Testis (tissue), 3 donors: ENCODE measurements around the gene NUMA1. TPM values are rescaled to one million over a fixed set of nuclear protein-coding genes. Genes with fewer than 3 reads are reported as not detected.

Source experiments
- DNase-seq: peaks from one replicate; pipeline ENCODE4 v3.0.0-alpha.2; 2019
- H3K27ac ChIP-seq, 2 donors: fragments of 200-600 bp; sonication (generic); one replicate each; pipeline ENCODE4 v1.5.1; 2019
- H3K27me3 ChIP-seq: fragments of 200-600 bp; sonication (generic); one replicate; pipeline ENCODE4 v1.5.1; 2019
- H3K36me3 ChIP-seq: fragments of 200-600 bp; sonication (generic); one replicate; pipeline ENCODE4 v1.5.1; 2017; ENCODE audit warnings: low read depth; ENCODE audit errors: missing control alignments
- H3K4me1 ChIP-seq: fragments of 200-600 bp; sonication (generic); one replicate; pipeline ENCODE4 v1.5.1; 2019
- H3K4me3 ChIP-seq, 2 donors: fragments of 200-600 bp; sonication (generic); one replicate each; pipeline ENCODE4 v1.5.1; 2017 to 2019
- H3K9me3 ChIP-seq: fragments of 200-600 bp; sonication (generic); one replicate; pipeline ENCODE4 v1.5.1; 2017
- POLR2A ChIP-seq: fragments of 450-650 bp; IDR thresholded peaks from one replicate; pipeline ENCODE4 v1.6.1; 2017; ENCODE audit warnings: antibody characterized with exemption, mild to moderate bottlenecking, moderate library complexity
- WGBS, 2 donors: methylation state at CpG; one replicate each; pipeline ENCODE4 v1.1.5; 2018; 5-methylcytosine and 5-hydroxymethylcytosine counted together
- intact Hi-C: fragments of 100-400 bp; cut with DNase I; formaldehyde crosslinking; loops from one replicate; pipeline ENCODE4 v1.15.1; 2023; ENCODE audit warnings: low total_unique reads
- polyA plus RNA-seq: library from polyadenylated mRNA; stranded (reverse); fragments of 350-450 nt; fragmentation: Illumina TruSeq; extraction: RNeasy Lipid Tissue Mini Kit (QIAGEN cat#74804); gene quantifications from one replicate; pipeline ENCODE4 v1.2.3, GENCODE V29; 2014; ENCODE audit warnings: low read depth, low replicate concordance; ENCODE audit not compliant: insufficient read depth
- total RNA-seq, 2 donors: library from RNA; depleted of rRNA; stranded (reverse); fragments of >200 nt; gene quantifications; one replicate each; pipeline ENCODE4 v1.2.3, GENCODE V29; 2016
- TF ChIP-seq, protein P1 (sequence below), 3 experiments: fragments of 450-650 bp in 2 of 3; fragments of 200-600 bp in 1 of 3; sonication (generic) in 1 of 3; IDR thresholded peaks; one replicate each; pipeline ENCODE4 v1.5.1; 2016 to 2019; ENCODE audit warnings: antibody characterized with exemption in 3 of 3, mild to moderate bottlenecking in 2 of 3, moderate library complexity in 1 of 3

Gene NUMA1
- total and polyA plus RNA-seq, 3 donors from 2014 or later: 186 to 470 (median 452) TPM

DNA sequence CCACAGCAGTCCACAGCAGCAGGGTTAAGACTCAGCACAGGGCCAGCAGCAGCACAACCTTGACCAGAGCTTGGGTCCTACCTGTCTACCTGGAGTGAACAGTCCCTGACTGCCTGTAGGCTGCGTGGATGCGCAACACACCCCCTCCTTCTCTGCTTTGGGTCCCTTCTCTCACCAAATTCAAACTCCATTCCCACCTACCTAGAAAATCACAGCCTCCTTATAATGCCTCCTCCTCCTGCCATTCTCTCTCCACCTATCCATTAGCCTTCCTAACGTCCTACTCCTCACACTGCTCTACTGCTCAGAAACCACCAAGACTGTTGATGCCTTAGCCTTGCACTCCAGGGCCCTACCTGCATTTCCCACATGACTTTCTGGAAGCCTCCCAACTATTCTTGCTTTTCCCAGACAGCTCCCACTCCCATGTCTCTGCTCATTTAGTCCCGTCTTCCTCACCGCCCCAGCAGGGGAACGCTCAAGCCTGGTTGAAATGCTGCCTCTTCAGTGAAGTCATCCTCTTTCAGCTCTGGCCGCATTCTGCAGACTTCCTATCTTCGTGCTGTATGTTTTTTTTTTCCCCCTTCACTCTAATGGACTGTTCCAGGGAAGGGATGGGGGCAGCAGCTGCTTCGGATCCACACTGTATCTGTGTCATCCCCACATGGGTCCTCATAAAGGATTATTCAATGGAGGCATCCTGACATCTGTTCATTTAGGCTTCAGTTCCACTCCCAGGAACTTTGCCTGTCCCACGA lies 78.3 kb downstream of the NUMA1 start:
- Histone ChIP-seq H3K9me3 (no peaks in the 10 kb centered on the region), H3K4me3 (no peak overlapping the region), H3K4me1 (peaks cover 15% of the 10 kb centered on the region), H3K36me3 (peaks cover 5% of the 10 kb centered on the region), H3K27ac (no peak overlapping the region), H3K27me3 (no peaks in the 10 kb centered on the region)
- TF ChIP-seq, protein P1, sequence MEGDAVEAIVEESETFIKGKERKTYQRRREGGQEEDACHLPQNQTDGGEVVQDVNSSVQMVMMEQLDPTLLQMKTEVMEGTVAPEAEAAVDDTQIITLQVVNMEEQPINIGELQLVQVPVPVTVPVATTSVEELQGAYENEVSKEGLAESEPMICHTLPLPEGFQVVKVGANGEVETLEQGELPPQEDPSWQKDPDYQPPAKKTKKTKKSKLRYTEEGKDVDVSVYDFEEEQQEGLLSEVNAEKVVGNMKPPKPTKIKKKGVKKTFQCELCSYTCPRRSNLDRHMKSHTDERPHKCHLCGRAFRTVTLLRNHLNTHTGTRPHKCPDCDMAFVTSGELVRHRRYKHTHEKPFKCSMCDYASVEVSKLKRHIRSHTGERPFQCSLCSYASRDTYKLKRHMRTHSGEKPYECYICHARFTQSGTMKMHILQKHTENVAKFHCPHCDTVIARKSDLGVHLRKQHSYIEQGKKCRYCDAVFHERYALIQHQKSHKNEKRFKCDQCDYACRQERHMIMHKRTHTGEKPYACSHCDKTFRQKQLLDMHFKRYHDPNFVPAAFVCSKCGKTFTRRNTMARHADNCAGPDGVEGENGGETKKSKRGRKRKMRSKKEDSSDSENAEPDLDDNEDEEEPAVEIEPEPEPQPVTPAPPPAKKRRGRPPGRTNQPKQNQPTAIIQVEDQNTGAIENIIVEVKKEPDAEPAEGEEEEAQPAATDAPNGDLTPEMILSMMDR (IDR thresholded peaks at IDR 0.05): no peak
- no peak for TF ChIP-seq POLR2A
- DNase-seq: no peak
- intact Hi-C loops: no loop called here
- WGBS, 2 donors: 64 to 66% methylated on average over 10 of the region's 10 CpGs

DNA sequence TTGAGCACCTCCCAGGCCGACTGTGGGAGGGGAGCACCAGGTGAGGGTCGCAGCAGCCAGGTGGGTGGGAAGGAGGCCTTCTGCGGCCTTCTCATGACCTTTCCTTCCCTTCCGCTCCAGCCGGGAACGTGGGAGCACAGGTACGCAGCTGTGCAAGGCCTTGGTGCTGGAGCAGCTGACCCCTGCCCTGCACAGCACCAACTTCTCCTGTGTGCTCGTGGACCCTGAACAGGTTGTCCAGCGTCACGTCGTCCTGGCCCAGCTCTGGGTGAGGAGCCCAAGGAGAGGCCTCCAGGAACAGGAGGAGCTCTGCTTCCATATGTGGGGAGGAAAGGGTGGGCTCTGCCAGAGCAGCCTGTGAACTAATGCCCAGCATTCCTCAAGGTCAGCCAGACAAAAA lies 79.1 kb downstream of the NUMA1 start:
- Histone ChIP-seq H3K4me3 (no peak overlapping the region), H3K27me3 (no peaks in the 10 kb centered on the region), H3K9me3 (no peaks in the 10 kb centered on the region), H3K4me1 (peaks cover 15% of the 10 kb centered on the region), H3K27ac (no peak overlapping the region), H3K36me3 (peaks cover 5% of the 10 kb centered on the region)
- TF ChIP-seq, protein P1 (IDR thresholded peaks at IDR 0.05): no peak
- no peak for TF ChIP-seq POLR2A
- 66 to 69% methylated on average over 8 to 10 of the region's 11 CpGs for WGBS, 2 donors
- intact Hi-C loops: no loop called here
- DNase-seq: no peak

DNA sequence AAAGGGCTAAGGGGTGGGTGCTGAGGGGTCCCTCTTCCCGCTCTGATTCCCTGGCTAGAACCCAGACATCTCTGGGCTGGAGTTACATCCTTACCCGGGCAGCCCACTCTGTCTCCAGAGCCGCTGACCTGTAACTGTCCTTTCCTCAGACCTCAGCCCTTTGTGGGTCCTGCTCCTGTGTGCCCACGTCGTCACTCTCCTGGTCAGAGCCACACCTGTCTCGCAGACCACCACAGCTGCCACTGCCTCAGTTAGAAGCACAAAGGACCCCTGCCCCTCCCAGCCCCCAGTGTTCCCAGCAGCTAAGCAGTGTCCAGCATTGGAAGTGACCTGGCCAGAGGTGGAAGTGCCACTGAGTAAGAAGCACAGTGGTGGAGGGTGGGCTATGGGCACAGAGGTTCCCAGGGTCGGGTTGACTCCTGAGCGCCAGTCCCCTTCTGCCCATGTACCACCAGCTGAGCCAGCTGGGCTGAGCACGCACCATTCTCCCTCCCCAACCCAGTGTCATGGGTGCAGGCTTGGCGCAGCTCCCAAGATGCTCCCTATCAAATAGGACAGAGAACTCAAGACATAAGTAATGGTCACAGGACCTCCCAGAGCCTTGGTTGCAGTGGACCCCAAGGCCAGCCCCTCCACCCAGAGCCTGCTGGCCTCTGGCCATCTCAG lies 80.0 kb downstream of the NUMA1 start:
- DNase-seq: no peak
- WGBS, 2 donors: 90 to 96% methylated on average over 7 to 10 of the region's 10 CpGs
- no peak overlapping the region for H3K27ac ChIP-seq
- no peaks in the 10 kb centered on the region for H3K27me3 ChIP-seq
- no peak overlapping the region for H3K4me3 ChIP-seq
- H3K36me3 ChIP-seq: peaks cover 2% of the 10 kb centered on the region
- H3K4me1 ChIP-seq: peaks cover 15% of the 10 kb centered on the region
- intact Hi-C loops: no loop called here
- TF ChIP-seq POLR2A: no peak
- TF ChIP-seq, protein P1 (IDR thresholded peaks at IDR 0.05): no peak
- H3K9me3 ChIP-seq: no peaks in the 10 kb centered on the region

DNA sequence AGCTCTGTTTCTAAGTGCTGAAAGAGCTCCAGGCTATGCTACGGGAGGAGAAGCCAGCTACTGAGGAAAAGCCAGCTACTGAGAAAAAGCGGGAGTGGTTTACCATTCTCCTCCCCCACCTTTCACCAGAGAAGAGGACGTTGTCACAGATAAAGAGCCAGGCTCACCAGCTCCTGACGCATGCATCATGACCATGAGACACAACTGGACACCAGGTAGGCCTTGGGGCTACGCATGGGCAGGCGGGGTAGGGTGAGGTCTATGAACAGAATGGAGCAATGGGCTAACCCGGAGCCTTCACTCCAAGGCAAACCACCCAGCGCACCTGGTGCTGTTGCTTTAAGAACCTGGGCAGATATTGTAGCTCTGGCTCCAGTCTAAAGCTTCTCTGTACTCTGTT lies 80.5 kb downstream of the NUMA1 start:
- no peak for TF ChIP-seq POLR2A
- TF ChIP-seq, protein P1 (IDR thresholded peaks at IDR 0.05): no peak
- H3K27ac ChIP-seq: peak overlapping the region; percentile 14 to 33
- intact Hi-C loops: no loop called here
- peak; percentile 56 for DNase-seq
- H3K4me1 ChIP-seq: peaks cover 15% of the 10 kb centered on the region
- WGBS, 2 donors: 57 to 67% methylated on average over 7 to 8 of the region's 8 CpGs
- no peaks in the 10 kb centered on the region for H3K9me3 ChIP-seq
- no peaks in the 10 kb centered on the region for H3K27me3 ChIP-seq
- H3K4me3 ChIP-seq: no peak overlapping the region
- H3K36me3 ChIP-seq: no peaks in the 10 kb centered on the region
